ENCODE measurements around the gene IMPDH1.
A peak's percentile ranks its signal among the peaks of the same experiment; 100 is the strongest.
"Not testable (repeated sequence)": the region's sequence is repeated elsewhere in the genome, so short reads cannot be mapped to it uniquely, and the experiment has no call there.

Gene IMPDH1

DNA sequence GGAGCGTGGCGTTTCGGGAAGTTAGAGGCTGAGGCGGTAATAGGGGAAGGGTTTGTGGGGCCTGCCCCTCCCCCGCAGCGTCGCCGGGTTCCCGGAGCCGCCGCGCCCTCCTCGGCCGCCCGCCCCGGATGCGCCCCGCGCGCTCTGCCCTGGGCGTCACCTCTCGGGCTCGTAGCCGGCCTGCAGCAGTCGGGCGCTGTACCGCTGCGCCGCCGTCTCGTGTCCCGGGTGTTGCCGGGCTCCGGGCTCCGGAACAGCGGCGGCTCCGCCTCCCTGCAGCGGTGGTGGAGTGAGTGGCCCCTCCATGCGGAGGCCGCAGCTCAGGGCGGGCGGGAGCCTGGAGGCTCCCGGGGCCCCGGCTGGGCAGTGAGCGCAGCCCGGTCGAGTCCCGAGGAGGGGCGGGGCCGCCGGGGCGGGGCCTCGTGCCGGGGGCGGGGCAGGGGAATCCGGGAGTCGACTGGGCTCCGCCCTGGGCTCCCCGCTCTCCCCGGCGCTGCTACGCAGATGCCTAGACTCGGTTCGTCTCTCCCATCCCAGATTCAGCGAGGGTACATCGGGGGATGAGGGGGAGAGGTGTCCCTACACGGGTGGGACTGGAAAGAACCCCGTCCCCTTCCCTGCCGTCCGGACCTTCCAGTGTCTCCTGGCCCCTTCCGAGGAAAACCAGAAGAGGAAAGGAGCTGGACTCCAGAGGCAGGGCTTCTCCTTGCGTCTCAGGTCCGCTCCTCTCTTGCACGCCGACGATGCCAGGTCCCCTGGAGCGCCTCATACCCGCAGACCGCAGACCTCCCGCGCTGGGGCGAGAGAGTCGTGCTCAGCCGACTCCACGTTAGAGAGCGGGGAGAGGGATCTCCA is at the start of gene IMPDH1:
Gene IMPDH1, minus strand, starts transcription at position 387 of the 855 bp plus-strand sequence. Its CDS starts 81 bp downstream, at position 306.
- DNase-seq: peak; percentile 46

DNA sequence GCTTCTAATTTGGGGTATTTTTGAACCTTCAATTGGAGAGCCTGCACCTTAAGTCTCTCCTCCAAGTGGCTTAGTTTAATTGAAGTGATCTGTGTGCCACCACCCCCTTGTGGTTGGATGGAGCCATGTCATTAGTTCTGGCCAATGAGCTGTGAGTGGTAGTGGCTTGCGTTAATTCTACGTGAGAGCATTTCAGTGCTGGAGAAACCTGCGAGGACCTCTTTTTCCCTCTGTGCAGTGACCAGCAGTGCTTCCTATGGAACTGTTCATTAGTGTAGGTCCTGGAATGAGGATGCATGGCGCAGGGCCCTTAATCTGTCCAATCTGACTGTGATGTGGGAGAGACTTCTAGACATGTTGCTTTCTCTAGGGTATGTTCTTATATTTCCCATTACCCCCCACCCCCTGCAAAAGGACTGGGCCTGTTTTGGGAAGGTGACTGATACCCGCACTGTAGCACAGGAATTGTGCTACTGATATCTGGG is 49.7 kb upstream of the IMPDH1 start:
- DNase-seq: no peak

DNA sequence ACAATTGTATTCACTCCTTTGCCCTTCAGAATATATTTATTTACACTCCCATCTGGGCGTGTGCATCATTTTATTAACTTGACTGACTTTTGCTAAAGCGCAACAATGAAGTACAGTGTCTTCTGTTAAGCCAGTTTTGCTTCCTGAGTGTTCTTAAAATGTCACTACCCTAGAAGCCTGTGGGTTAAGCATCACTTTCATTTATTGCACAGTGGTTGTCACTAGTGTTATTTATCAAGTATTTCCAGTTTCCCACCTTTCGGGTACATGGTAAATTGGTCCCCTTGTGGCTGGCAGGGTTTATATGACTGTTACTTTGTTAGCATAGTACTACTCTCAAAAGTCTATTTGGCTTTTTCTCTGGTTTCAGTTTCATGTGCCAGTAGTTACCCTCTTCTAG is 49.2 kb upstream of the IMPDH1 start:
- no peak for DNase-seq

DNA sequence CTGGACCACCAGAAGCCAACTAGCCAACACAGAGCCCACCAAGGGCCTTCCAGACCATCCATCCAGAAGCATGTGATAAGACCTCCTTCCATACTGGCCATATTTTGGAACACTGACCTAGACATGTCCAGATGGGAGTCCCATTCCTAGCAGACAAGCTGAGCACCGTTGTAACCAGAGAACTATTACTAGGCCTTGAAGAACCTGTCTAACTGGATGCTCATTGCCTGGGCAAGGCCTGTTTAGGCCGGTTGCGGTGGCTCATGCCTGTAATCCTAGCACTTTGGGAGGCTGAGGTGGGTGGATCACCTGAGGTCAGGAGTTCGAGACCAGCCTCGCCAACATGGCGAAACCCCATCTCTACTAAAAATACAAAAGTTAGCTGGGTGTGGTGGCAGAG is 47.6 kb upstream of the IMPDH1 start:
- not testable (repeated sequence) for DNase-seq

DNA sequence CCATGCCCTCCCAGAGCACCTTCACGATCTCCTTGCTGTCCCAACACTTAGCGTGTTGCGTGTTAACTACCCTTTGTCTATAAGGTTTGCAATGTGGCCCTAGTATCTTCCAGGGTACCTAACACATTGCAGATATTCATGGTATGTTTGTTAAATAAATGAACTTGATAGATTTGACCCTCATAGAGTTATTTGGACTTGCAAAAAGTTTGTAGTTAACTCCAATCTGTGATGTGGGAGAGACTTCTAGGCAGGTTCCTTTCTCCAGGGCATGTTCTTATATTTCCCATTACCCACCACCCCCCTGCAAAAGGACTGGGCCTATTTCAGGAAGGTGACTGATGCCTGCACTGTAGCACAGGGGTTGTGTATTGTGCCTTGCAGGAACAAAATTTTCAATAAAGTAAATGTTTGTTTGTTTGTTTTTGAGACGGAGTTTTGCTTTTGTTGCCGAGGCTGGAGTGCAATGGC is 46.5 kb upstream of the IMPDH1 start:
- DNase-seq: no peak

DNA sequence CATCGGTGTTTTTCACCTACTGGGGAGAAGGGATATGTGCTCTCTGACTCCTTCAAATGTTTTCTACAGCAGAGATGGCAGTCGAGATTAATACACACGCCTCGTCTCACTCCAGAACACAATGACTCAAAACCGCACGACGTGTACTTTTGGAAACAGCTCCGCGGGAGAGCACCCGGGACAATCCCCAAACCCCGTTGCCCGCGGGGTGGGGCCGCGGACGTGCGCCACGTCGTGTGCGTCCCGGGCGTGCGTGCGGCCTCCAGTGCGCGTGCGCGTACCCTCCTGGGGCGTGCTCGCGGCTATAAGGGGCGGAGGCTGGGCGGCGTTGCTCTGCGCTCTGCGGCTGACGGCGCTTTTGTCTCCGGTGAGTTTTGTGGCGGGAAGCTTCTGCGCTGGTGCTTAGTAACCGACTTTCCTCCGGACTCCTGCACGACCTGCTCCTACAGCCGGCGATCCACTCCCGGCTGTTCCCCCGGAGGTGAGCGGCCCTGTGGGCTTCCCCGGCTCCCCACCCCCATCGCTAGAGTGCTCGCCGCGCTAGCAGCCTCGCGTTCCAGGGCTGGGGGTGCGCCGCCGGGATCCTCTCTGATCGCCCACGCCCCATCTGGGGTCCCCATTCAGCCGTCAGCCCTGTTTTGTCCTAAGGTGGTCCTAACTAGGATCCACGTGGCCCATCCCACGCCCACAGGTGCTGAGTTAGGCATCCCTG is 45.9 kb upstream of the IMPDH1 start, which contains the start of gene HILPDA:
Gene HILPDA, plus strand, starts transcription at position 336 of the 712 bp plus-strand sequence. CDS start 1,391 bp downstream, outside the sequence.
- DNase-seq: peak; percentile 92

DNA sequence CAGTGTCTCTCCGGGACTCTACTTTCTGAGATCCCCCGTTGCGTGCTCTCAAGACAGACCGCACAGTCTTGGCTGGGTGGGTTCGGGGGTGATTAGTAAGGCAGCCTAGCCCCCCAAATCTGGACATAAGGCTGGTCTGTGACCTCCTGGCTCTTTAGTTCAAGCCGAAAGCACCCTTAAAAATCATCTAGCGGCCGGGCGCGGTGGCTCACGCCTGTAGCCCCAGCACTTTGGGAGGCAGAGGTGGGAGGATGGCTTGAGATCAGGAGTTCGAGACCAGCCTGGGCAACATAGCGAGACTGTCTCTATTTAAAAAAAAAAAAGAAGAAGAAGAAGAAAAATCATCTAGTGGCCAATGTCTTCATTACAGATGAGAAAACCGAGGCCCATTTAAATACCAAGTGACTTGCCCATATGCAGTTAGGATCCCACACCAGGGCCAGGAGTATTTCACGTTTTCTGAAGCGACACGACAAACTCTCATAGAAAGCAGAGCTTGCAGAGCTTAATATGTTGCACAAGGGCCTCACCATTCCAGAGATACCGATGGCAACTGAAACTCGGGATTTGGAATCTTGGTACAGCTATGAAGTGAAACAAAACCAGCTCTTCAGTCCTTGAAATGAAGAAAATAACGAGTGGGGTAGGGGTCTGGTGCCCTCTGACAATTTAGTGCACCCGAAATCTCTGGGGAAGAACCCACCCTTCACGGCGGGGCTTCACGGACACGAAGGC is 45.2 kb upstream of the IMPDH1 start:
- no peak for DNase-seq

DNA sequence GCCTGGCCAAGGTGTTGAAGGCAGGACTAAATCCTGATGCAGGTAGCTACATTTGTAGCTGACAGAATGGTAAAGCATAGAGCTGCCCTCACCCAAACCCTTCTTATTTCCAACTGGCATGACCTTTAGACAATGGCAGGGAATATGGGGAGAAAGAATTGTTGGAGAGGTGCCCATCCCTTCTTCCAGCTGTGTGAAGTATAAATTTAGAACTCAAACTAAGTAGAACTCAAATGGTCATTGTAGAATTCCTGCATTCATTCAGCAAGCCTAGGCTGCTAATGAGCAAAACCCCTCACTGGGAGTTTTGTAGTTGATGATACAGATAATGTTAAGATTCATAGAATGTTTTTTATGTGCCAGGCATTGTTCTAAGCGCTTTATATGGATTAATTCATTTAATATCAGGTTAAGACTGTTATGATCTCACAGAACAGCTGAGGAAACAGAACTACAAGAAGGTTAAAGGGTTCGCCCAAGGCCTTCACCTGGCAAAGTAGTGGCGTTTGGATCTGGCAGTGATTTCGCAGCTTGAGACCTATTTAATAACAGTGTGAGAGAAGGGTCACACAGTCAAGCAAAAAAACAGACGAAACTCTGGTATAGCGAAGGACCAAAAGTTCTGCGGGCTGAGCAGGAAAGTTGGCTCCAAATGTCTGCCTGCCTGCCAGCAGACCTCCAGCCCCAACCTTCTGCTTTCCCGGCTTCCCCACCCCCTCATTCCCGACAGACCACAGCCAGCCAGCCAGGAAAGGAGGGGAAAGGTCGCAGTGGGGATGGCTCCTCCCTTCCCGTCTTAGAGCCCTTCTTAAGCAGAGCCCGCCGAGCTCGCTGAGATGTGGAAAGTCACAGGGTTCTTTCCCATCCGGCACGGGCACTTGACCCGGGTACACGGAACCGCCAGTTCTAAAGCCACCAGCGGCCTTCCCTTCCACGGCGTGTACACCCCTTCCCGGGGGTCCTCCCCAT is 44.3 kb upstream of the IMPDH1 start:
- no peak for DNase-seq

DNA sequence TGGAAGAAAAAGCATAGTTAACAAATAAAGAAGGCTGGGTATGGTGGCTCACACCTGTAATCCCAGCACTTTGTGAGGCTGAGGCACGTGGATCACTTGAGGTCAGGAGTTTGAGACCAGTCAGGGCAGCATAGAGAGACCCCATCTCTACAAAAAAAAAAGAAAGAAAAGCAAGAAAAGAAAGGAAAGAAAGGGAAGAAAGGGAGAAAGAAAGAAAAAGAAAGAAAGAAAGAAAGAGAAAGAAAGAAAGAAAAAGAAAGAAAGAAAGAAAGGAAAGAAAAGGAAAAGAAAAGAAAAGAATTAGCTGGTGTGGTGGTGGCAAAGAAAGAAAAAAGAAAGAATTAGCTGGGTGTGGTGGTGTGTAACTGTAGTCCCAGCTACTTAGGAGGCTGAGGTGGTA is 42.8 kb upstream of the IMPDH1 start:
- no peak for DNase-seq

DNA sequence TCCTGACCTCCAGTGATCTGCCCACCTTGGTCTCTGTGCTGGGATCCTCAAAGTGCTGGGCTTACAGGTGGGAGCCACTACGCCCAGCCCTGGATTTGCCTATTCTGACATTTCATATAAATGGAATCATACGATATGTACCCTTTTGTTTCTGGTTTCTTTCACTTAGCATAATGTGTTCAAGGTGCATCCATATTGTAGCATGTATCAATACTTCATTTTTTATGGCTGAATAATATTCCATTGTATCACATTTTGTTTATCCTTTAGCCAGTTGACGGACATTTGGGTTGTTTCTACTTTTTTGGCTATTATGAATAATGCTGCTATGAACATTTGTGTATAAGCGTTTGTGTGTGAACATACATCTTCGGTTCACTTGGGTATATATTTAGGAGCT is 41.1 kb upstream of the IMPDH1 start:
- no peak for DNase-seq

DNA sequence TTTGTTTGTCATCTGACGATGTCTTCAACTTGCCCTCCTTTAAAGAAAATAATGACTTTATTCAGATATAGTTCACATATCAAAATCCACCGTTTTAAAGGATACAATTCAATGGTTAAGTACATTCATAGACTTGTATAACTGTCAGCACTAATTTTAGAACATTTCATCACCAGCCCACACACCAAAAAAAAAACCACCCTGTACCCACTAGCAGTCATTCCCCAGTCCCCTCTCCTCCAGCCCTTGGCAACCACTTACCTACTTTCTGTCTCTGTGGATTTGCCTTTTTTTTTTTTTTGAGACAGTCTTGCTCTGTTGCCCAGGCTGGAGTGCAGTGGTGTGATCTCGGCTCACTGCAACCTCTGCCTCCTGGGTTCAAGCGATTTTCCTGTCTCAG is 40.6 kb upstream of the IMPDH1 start:
- DNase-seq: no peak

DNA sequence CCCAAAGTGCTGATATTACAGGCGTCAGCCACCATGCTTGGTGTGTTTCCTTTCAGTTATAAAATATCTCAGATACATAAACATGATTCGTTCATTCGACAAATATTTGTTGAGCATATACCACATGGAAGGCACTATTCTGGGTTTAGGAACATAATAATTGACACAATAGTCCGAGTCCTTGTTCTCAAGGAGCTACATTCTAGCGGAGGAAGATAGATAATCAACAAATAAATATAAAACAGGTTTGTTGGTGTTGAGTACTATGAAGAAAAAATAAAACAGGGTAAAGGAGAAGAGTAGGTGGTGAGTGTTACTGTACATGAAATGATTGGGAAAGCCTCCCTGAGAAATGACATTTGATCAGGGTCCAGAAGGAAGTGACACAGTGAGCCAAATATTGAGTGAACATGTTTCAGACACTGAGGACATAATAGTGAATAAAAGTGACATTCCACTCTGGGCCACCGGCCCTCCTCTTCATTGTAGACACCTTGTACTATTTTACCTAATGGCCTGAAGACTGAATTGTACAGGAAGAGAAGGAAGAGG is 39.0 kb upstream of the IMPDH1 start:
- no peak for DNase-seq

DNA sequence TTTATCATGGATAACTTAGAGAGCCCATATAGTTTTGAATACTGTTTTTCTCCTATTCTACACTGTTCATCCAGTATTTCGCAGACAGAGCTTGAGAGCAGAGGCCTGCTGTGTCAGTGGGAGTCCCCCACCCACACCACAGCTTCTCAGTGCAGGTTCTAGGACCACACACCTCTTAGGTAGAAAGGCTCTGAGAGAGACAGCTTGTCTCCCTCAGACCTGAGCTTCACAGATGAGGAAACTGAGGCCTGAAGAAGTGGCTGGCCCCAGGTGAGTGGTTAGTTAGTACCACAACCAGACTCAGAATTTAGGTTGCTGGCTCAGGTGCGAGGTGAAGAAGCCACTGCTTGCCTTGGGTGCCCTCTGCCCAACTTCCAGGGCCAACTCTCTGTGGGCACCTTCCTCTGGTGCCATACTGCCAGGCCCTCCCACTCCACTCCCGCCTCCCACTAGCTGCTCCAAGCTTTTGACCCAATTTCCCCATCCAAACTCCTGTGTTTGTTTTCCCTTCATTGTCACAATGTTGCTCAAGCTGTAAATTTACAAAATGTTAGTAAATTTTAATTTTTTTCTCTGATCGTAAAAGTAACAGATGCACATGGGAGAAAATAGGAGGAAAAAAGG is 38.3 kb upstream of the IMPDH1 start:
- no peak for DNase-seq

DNA sequence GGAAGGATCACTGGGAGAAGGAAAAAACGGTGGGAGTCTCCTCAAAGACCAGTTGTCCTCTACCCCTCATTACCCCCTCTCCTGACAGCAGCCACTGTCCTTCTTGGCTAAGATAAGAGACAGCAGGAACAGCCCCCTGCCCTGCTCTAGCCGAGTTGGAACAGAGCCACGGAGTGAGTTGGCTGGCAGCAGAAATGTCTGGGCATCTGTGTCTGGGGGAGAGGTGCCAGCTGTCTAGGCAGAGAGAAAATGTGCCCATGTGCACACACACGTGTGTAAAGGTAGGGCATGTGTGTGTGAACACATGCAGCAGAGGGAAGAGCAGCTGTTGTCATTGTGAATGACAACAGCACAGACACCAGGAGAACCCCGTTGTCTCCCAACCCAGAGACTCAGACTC is 36.5 kb upstream of the IMPDH1 start:
- peak; percentile 11 for DNase-seq

DNA sequence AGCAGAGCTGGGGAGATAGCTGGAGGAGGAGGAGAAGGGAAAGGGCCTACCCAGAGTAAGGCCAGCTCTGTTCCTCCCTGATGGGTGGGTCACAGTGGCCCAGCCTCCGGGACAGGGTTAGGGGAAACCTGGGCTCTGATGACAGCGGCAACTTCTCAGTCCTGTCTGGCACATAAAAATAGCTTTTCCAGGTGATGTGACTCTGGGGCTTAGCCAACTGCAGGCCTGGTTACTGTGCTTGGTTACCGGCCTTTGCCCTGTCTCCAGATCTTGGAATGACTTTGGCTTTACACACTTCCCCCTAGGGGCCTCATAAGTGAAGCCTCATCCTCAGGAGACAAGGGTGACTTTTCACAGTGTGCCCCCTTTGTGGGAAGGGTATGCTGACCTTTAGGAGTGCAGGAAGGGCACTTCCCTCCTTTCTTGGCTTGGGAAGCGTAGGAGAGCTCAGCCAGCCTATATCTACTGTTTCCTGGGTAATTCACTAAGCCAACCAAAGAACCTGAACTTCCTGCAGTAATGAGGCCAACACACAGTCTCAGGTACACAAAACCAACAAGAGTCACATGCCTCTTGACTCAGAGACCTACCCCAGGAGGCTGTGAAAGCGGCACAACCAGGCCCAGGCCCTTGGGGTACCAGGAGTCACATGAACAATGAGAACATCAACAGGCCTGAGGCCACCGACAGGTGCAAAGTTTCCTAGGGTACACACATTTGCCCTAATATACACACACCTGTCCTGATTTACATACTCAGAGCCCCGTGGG is 34.2 kb upstream of the IMPDH1 start:
- DNase-seq: no peak

DNA sequence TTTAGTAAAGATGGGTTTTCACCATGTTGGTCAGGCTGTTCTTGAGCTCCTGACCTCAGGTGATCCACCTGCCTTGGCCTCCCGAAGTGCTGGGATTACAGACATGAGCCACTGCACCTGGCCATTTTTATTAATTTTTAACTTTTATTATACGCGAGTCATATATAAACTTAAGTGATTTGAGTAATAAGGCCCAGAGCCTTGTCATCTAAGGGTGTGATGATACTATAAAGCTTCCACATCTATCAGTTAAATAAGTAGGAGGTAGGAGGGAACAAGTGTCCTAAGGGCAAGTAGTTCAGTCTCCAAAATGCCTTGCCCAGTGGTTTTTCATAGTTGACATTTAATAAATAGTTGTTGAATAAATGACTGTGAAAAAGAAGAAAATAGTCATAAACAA is 32.6 kb upstream of the IMPDH1 start:
- DNase-seq: no peak

DNA sequence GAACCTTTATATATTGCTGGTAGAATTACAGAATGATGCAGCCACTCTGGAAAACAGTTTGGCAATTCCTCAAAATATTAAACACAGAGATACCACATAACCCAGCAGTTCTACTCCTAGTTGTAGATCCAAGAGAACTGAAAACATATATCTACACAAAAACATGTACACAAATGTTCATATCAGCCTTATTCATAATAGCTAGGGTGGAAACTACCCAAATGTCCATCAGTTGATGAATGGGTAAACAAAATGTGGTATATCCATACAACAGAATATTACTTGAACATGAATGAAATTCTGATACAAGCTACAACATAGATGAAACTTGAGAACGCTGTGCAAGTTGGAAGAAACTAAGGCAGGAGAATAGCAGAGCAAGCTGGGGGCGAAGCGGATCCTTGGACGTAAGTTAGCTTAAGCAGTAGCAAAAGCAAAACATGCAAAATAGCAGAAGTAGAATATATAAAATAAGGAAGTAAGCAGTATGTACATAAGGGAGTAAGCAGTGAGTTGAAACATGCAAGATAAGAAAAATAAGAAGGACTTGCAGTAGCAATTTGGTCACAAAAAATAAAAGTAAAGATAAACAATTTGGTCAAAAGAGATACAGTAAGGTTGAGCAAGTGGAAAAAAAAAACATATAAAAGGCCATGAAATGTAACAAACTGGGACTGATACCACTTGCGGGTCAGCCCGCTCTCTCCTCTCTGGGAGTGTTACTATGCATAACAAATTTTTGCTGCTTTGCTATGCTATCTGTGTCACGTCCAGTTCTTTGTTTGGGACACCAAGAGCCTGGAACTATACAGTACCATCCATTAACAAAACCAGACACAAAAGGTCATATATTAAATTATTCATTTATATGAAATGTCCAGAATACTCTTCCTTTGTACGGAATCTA is 27.9 kb upstream of the IMPDH1 start:
- DNase-seq: no peak

DNA sequence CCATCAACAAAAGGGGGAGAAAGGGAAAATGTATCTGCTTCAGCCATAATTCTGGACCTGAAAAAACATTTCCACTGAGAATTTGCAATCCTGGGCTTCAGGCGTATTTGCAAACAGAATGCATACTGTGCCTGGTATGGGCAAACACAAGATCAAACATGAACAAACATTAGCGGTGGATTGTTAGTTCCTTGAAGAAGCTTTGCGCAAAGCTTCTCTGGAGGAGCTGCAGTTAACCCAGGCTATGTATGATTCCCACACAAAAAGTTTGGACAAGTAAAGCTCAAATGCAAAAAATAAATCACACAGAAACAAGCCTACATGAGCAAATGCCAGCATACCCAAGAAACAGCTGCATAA is 25.5 kb upstream of the IMPDH1 start:
- DNase-seq: no peak
